Parathyroid adenoma (tissue), 2 donors: Measurements from ENCODE around the gene CMPK1.
"Not testable (repeated sequence)": the region's sequence is repeated elsewhere in the genome, so short reads cannot be mapped to it uniquely, and the experiment has no call there.

Experiments used
- H2AFZ ChIP-seq: fragments of 300-600 bp; sonication (generic); one replicate; pipeline ENCODE4 v1.7.0; 2017; ENCODE audit warnings: antibody characterized with exemption, mild to moderate bottlenecking
- H3K27ac ChIP-seq: fragments of 300-600 bp; sonication (generic); one replicate; pipeline ENCODE4 v1.7.0; 2017
- H3K27me3 ChIP-seq: fragments of 300-600 bp; sonication (generic); one replicate; pipeline ENCODE4 v1.7.0; 2017; ENCODE audit warnings: low read length; ENCODE audit not compliant: control insufficient read depth, insufficient read depth
- H3K36me3 ChIP-seq: fragments of 300-600 bp; sonication (generic); one replicate; pipeline ENCODE4 v1.7.0; 2017; ENCODE audit warnings: low read length; ENCODE audit not compliant: control insufficient read depth, insufficient read depth
- H3K4me1 ChIP-seq: fragments of 300-600 bp; sonication (generic); one replicate; pipeline ENCODE4 v1.7.0; 2017; ENCODE audit warnings: control low read depth
- H3K4me2 ChIP-seq: fragments of 300-600 bp; sonication (generic); one replicate; pipeline ENCODE4 v1.7.0; 2017; ENCODE audit warnings: low read length
- H3K4me3 ChIP-seq: fragments of 300-600 bp; sonication (generic); one replicate; pipeline ENCODE4 v1.7.0; 2017; ENCODE audit warnings: low read depth, low read length
- H3K79me2 ChIP-seq: fragments of 300-600 bp; sonication (generic); one replicate; pipeline ENCODE4 v1.7.0; 2017; ENCODE audit warnings: control low read depth
- H3K9ac ChIP-seq: fragments of 300-600 bp; sonication (generic); one replicate; pipeline ENCODE4 v1.7.0; 2017; ENCODE audit warnings: mild to moderate bottlenecking
- H3K9me3 ChIP-seq: fragments of 300-600 bp; sonication (generic); one replicate; pipeline ENCODE4 v1.7.0; 2017; ENCODE audit warnings: low read length; ENCODE audit not compliant: control insufficient read depth
- TF ChIP-seq, protein P1 (sequence below): fragments of 300-600 bp; sonication (generic); IDR thresholded peaks from one replicate; pipeline ENCODE4 v1.7.0; 2017; ENCODE audit warnings: antibody characterized with exemption, mild to moderate bottlenecking
- donor health status: primary hyperparathyroidism.

CMPK1 gene

DNA sequence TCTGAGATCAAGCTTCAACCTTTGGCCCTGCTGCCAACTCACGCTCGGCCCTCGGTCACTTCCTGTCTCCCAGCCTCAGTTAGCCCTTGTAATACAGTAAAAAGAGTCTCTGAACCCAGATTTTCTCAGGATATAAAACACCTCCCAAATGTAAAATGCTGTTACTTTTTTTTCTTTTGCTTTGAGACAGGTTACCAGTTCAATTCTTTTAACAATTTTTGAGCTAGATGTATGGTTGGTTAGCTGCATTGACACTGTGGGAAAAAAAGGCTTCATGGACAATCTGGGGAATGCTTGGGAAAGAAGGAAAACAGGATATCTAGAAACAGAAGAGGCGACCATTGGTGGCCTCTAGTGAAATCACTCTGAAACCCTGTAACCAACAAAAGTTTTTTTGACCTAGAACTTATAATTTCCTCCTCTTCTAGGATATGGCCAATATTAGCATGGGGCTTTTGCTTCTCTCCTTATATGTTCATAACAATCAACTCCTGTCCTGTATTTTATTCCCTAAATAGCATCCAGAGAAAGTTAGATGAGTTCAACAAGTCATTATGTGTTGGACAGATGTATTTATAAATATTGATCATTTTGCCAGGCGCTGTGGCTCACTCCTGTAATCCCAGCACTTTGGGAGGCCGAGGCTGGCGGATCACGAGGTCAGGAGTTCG is 1.3 kb downstream of the CMPK1 start:
- no peaks in the 10 kb centered on the region for H3K27me3 ChIP-seq
- H3K4me3 ChIP-seq: peak overlapping the region; percentile 97
- TF ChIP-seq, protein P1, sequence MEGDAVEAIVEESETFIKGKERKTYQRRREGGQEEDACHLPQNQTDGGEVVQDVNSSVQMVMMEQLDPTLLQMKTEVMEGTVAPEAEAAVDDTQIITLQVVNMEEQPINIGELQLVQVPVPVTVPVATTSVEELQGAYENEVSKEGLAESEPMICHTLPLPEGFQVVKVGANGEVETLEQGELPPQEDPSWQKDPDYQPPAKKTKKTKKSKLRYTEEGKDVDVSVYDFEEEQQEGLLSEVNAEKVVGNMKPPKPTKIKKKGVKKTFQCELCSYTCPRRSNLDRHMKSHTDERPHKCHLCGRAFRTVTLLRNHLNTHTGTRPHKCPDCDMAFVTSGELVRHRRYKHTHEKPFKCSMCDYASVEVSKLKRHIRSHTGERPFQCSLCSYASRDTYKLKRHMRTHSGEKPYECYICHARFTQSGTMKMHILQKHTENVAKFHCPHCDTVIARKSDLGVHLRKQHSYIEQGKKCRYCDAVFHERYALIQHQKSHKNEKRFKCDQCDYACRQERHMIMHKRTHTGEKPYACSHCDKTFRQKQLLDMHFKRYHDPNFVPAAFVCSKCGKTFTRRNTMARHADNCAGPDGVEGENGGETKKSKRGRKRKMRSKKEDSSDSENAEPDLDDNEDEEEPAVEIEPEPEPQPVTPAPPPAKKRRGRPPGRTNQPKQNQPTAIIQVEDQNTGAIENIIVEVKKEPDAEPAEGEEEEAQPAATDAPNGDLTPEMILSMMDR: no peak
- peaks cover 11% of the 10 kb centered on the region for H3K79me2 ChIP-seq
- peak overlapping the region; percentile 86 for H2AFZ ChIP-seq
- peak overlapping the region; percentile 94 for H3K4me2 ChIP-seq
- H3K27ac ChIP-seq: peak overlapping the region; percentile 92
- H3K4me1 ChIP-seq: peaks cover 5% of the 10 kb centered on the region
- no peaks in the 10 kb centered on the region for H3K9me3 ChIP-seq
- peak overlapping the region; percentile 37 for H3K9ac ChIP-seq
- H3K36me3 ChIP-seq: no peaks in the 10 kb centered on the region

DNA sequence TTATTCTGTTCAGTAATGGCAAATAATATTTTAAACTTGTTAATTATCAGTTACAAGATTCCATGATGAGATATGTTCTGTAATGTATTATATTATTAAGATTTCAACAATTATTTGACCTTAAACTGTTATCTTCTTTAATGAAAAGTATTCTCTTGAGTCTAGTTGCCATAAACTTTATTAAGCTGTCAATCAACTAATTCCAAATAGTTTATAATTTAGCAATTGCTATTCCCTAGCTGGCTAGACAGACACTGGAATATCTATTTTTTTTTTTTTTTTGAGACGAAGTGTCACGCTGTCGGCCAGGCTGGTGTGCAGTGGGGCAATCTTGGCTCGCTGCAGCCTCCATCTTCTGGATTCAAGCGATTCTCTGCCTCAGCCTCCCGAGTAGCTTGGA is 3.8 kb downstream of the CMPK1 start:
- H3K36me3 ChIP-seq: no peaks in the 10 kb centered on the region
- TF ChIP-seq, protein P1: no peak
- H3K79me2 ChIP-seq: peaks cover 11% of the 10 kb centered on the region
- peaks cover 5% of the 10 kb centered on the region for H3K4me1 ChIP-seq
- no peak overlapping the region for H2AFZ ChIP-seq
- H3K27ac ChIP-seq: no peak overlapping the region
- H3K4me3 ChIP-seq: no peak overlapping the region
- H3K27me3 ChIP-seq: no peaks in the 10 kb centered on the region
- no peak overlapping the region for H3K4me2 ChIP-seq
- no peak overlapping the region for H3K9ac ChIP-seq
- H3K9me3 ChIP-seq: no peaks in the 10 kb centered on the region

DNA sequence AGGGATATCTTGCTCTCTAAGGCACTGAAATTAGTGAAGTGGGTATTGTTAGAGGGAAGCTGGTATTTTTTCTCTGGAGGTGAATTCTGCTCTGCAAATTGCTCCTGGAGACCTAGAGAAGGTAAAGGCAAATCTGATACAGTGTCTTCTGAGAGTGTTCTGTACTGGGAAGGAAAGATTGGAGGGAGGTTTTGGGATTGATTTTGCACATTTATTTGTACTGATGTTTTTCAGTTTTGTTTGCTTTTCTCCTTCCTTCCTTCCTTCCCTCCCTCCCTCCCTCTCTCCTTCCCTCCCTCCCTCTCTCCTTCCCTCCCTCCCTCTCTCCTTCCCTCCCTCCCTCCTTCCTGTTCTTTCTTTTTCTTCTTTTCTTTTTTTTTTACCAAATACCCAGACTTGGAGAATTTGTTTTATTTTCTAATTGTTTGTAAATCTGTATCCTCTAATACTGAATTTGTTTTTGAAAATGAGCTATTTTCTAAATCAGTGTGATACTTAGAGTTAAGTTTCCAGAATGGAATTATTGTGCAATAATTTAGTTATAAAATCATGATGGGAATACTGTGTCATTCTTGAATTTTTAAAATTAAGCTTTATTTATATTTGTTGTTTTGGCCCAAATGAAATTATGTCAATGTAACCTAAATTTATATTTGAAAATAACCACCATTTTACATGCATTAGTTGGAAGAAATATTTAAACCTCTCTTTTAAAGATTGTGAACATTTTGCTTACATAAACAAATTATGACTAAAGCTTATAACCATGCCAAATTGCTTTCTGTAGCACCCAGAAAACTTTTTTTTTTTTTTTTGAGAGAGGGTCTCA is 4.9 kb downstream of the CMPK1 start:
- Histone ChIP-seq H3K27ac (no peak overlapping the region), H3K4me3 (no peak overlapping the region), H2AFZ (no peak overlapping the region), H3K4me1 (peaks cover 5% of the 10 kb centered on the region), H3K9ac (no peak overlapping the region), H3K4me2 (no peak overlapping the region), H3K9me3 (no peaks in the 10 kb centered on the region), H3K36me3 (no peaks in the 10 kb centered on the region), H3K27me3 (no peaks in the 10 kb centered on the region), H3K79me2 (peaks cover 11% of the 10 kb centered on the region)
- TF ChIP-seq, protein P1: no peak

DNA sequence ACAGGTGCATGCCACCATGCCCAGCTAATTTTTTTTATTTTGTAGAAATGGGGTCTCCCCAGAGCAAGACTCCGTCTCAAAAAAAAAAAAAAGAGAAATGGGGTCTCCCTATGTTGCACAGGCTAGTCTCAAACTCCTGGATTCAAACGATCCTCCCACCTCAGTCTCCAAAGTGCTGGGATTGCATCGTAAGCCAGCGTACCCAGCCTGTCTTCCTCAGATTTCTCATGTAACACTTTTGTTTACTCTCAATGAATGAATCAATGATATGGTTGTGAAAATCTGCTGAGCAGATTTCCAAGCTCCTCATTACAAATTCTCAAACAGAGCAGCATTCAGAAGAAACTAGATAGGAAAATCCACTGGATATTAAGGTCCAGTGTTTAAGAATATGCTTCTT is 6.6 kb downstream of the CMPK1 start:
- H3K79me2 ChIP-seq: peaks cover 8% of the 10 kb centered on the region
- H2AFZ ChIP-seq: no peak overlapping the region
- H3K36me3 ChIP-seq: no peaks in the 10 kb centered on the region
- H3K27ac ChIP-seq: no peak overlapping the region
- no peak overlapping the region for H3K9ac ChIP-seq
- TF ChIP-seq, protein P1: no peak
- H3K4me2 ChIP-seq: no peak overlapping the region
- no peak overlapping the region for H3K4me3 ChIP-seq
- no peaks in the 10 kb centered on the region for H3K9me3 ChIP-seq
- no peaks in the 10 kb centered on the region for H3K4me1 ChIP-seq
- no peaks in the 10 kb centered on the region for H3K27me3 ChIP-seq

DNA sequence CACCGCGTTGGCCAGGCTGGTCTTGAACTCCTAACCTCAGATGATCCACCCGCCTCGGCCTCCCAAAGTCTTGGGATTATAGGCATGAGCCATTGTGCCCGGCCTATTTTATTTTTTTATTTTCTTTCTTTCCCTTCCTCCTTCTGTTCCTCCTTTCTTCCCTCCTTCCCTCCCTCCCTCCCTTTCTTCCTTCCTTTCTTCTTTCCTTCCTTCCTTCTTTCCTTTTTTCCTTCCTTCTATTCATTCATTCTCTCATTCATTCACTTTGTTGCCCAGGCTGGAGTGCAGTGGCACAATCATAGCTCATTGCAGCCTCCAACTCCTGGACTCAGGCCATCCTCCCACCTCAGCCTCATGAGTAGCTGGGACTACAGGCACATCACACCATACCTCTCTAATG is 13.4 kb downstream of the CMPK1 start:
- H3K27ac ChIP-seq, H3K27me3 ChIP-seq, H2AFZ ChIP-seq, H3K9me3 ChIP-seq, H3K9ac ChIP-seq, H3K4me3 ChIP-seq, H3K4me2 ChIP-seq, H3K36me3 ChIP-seq, H3K4me1 ChIP-seq: not testable (repeated sequence)
- H3K79me2 ChIP-seq: peaks cover 19% of the 10 kb centered on the region
